HepG2 (cell line): ENCODE results near the gene CXorf38. TPM values are rescaled to one million over a fixed set of nuclear protein-coding genes. Genes with fewer than 3 reads are reported as not detected.

Experiments
- ARNT ChIP-seq: fragments of 450-650 bp; IDR thresholded peaks from 2 replicates; pipeline ENCODE4 v1.6.1; 2017
- CREM ChIP-seq, 2 experiments: sonication (generic) in 1 of 2; formaldehyde crosslinking in 1 of 2; IDR thresholded peaks; 2 replicates each; pipeline versions ENCODE4 v1.4.0 to v1.6.1; 2016 to 2020; ENCODE audit warnings: antibody characterized with exemption in 1 of 2, mild to moderate bottlenecking in 1 of 2, missing genetic modification reagents in 1 of 2
- EZH2 ChIP-seq: conservative IDR thresholded peaks from 2 replicates; pipeline ENCODE4 v1.6.1; 2012; ENCODE audit warnings: mild to moderate bottlenecking, low read depth, low read length, moderate library complexity
- RBFOX2 ChIP-seq: fragments of 200-400 bp; formaldehyde crosslinking; IDR thresholded peaks from 2 replicates; pipeline ENCODE4 v1.6.1; 2017; ENCODE audit warnings: low read depth, mild to moderate bottlenecking, low read length
- SALL1 ChIP-seq: sonication (generic); formaldehyde crosslinking; IDR thresholded peaks from 2 replicates; pipeline ENCODE4 v1.8.0; 2022; ENCODE audit warnings: mild to moderate bottlenecking, missing genetic modification reagents
- SMAD3 ChIP-seq: sonication (generic); formaldehyde crosslinking; IDR thresholded peaks from 2 replicates; pipeline ENCODE4 v1.4.0; 2020; ENCODE audit warnings: missing genetic modification reagents
- ZFX ChIP-seq: sonication (generic); formaldehyde crosslinking; IDR thresholded peaks from 2 replicates; pipeline ENCODE4 v1.4.0; 2020; ENCODE audit warnings: mild to moderate bottlenecking, low read depth, missing genetic modification reagents, moderate library complexity
- ZNF563 ChIP-seq: sonication (generic); formaldehyde crosslinking; IDR thresholded peaks from 2 replicates; pipeline ENCODE4 v1.8.0; 2022; ENCODE audit warnings: mild to moderate bottlenecking, moderate library complexity, missing genetic modification reagents
- polyA plus RNA-seq, 8 experiments: library from polyadenylated mRNA; depleted of rRNA in 3 of 8; stranded (reverse) in 7 of 8; unstranded in 1 of 8; fragments of >200 nt; fragmentation: Illumina TruSeq in 4 of 8; extraction: Trizol in 4 of 8; gene quantifications; 2 replicates each; pipeline versions ENCODE4 v1.2.1 to v1.2.3, GENCODE V29; 2011 to 2016; ENCODE audit warnings: low read depth in 4 of 8, missing spikeins in 1 of 8, mixed read lengths in 1 of 8; ENCODE audit not compliant: insufficient read depth in 1 of 8
- total RNA-seq, 5 experiments: library from RNA; depleted of rRNA; stranded (reverse); fragments of >200 nt; fragmentation: Illumina TruSeq; extraction: Trizol; gene quantifications; 2 replicates each; pipeline ENCODE4 v1.2.3, GENCODE V29; 2016; ENCODE audit warnings: low read depth in 1 of 5
- TF ChIP-seq, protein P1 (sequence below): sonication (generic); formaldehyde crosslinking; IDR thresholded peaks from 2 replicates; pipeline ENCODE4 v1.5.1; 2020; ENCODE audit warnings: missing genetic modification reagents, mild to moderate bottlenecking, borderline replicate concordance
- TF ChIP-seq, protein P2 (sequence below): sonication (generic); formaldehyde crosslinking; IDR thresholded peaks from 2 replicates; pipeline ENCODE4 v1.5.1; 2020; ENCODE audit warnings: mild to moderate bottlenecking, missing genetic modification reagents, moderate library complexity
- TF ChIP-seq, protein P3 (sequence below): sonication (generic); formaldehyde crosslinking; IDR thresholded peaks from 2 replicates; pipeline ENCODE4 v1.4.0; 2020; ENCODE audit warnings: missing genetic modification reagents
- TF ChIP-seq, protein P4 (sequence below): sonication (generic); formaldehyde crosslinking; IDR thresholded peaks from 2 replicates; pipeline ENCODE4 v1.4.0; 2020; ENCODE audit warnings: missing genetic modification reagents
- TF ChIP-seq, protein P5 (sequence below): sonication (generic); formaldehyde crosslinking; IDR thresholded peaks from 2 replicates; pipeline ENCODE4 v1.4.0; 2020; ENCODE audit warnings: mild to moderate bottlenecking, missing genetic modification reagents

Gene CXorf38
- total and polyA plus RNA-seq, 2 of the 13 experiments (the other 11 are each of a cell fraction or from before 2014, with no cell fraction given) = 4.6 to 6.7 TPM

DNA sequence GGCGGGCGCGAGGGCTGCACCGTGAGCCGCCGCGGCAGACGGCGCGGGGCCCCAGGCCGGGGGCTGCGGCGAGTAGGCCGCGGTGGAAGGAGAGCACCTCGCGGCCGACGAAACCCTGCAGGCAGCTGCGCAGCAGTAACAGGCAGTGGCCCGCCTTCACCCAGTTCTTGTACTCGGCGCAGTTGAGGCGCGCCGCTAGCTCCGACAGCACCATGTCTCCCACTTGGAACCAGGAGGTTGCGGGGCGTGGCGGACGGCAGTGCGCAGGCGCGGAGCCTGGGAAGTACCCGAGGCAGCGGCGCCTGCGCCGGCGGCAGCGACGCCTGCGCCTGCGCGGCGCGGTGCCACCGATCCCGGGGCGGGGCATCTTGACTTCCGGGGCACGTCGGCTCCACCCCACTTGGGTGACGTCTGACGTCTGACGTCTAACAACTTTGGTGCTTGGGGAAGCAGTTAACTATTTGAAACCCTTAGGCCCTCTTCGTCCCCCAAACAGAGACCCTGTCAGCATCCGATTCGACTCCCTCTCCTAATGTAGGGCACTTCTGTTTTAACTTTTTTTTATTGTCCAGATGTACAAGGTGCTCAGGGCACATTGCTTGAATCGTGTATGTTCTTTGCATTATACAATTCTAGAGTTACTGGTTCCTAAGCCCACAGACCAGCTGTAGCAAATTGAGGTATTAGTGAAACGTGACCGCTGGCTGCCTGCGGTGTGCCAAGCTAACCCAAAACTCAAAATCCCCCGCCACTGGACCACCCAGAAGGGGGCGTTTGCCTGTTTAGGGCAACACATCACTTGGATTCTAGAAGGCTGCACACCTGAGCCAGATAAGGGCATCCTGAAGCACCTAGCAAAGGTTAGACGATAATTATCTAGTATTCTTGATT, at the start of gene CXorf38 (continued):
- TF ChIP-seq, protein P1, sequence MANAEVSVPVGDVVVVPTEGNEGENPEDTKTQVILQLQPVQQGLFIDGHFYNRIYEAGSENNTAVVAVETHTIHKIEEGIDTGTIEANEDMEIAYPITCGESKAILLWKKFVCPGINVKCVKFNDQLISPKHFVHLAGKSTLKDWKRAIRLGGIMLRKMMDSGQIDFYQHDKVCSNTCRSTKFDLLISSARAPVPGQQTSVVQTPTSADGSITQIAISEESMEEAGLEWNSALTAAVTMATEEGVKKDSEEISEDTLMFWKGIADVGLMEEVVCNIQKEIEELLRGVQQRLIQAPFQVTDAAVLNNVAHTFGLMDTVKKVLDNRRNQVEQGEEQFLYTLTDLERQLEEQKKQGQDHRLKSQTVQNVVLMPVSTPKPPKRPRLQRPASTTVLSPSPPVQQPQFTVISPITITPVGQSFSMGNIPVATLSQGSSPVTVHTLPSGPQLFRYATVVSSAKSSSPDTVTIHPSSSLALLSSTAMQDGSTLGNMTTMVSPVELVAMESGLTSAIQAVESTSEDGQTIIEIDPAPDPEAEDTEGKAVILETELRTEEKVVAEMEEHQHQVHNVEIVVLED = peak; percentile 92
- TF ChIP-seq, protein P2, sequence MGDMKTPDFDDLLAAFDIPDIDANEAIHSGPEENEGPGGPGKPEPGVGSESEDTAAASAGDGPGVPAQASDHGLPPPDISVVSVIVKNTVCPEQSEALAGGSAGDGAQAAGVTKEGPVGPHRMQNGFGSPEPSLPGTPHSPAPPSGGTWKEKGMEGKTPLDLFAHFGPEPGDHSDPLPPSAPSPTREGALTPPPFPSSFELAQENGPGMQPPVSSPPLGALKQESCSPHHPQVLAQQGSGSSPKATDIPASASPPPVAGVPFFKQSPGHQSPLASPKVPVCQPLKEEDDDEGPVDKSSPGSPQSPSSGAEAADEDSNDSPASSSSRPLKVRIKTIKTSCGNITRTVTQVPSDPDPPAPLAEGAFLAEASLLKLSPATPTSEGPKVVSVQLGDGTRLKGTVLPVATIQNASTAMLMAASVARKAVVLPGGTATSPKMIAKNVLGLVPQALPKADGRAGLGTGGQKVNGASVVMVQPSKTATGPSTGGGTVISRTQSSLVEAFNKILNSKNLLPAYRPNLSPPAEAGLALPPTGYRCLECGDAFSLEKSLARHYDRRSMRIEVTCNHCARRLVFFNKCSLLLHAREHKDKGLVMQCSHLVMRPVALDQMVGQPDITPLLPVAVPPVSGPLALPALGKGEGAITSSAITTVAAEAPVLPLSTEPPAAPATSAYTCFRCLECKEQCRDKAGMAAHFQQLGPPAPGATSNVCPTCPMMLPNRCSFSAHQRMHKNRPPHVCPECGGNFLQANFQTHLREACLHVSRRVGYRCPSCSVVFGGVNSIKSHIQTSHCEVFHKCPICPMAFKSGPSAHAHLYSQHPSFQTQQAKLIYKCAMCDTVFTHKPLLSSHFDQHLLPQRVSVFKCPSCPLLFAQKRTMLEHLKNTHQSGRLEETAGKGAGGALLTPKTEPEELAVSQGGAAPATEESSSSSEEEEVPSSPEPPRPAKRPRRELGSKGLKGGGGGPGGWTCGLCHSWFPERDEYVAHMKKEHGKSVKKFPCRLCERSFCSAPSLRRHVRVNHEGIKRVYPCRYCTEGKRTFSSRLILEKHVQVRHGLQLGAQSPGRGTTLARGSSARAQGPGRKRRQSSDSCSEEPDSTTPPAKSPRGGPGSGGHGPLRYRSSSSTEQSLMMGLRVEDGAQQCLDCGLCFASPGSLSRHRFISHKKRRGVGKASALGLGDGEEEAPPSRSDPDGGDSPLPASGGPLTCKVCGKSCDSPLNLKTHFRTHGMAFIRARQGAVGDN (CRISPR knock-in tag) = peak; percentile 66
- TF ChIP-seq, protein P3, sequence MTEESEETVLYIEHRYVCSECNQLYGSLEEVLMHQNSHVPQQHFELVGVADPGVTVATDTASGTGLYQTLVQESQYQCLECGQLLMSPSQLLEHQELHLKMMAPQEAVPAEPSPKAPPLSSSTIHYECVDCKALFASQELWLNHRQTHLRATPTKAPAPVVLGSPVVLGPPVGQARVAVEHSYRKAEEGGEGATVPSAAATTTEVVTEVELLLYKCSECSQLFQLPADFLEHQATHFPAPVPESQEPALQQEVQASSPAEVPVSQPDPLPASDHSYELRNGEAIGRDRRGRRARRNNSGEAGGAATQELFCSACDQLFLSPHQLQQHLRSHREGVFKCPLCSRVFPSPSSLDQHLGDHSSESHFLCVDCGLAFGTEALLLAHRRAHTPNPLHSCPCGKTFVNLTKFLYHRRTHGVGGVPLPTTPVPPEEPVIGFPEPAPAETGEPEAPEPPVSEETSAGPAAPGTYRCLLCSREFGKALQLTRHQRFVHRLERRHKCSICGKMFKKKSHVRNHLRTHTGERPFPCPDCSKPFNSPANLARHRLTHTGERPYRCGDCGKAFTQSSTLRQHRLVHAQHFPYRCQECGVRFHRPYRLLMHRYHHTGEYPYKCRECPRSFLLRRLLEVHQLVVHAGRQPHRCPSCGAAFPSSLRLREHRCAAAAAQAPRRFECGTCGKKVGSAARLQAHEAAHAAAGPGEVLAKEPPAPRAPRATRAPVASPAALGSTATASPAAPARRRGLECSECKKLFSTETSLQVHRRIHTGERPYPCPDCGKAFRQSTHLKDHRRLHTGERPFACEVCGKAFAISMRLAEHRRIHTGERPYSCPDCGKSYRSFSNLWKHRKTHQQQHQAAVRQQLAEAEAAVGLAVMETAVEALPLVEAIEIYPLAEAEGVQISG (CRISPR knock-in tag) = peak; percentile 37; the same call in 1 of the 2 replicates
- TF ChIP-seq, protein P4, sequence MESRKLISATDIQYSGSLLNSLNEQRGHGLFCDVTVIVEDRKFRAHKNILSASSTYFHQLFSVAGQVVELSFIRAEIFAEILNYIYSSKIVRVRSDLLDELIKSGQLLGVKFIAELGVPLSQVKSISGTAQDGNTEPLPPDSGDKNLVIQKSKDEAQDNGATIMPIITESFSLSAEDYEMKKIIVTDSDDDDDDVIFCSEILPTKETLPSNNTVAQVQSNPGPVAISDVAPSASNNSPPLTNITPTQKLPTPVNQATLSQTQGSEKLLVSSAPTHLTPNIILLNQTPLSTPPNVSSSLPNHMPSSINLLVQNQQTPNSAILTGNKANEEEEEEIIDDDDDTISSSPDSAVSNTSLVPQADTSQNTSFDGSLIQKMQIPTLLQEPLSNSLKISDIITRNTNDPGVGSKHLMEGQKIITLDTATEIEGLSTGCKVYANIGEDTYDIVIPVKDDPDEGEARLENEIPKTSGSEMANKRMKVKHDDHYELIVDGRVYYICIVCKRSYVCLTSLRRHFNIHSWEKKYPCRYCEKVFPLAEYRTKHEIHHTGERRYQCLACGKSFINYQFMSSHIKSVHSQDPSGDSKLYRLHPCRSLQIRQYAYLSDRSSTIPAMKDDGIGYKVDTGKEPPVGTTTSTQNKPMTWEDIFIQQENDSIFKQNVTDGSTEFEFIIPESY (CRISPR knock-in tag) = peak; percentile 66; the same call in 1 of the 2 replicates
- no peak for TF ChIP-seq SMAD3 (CRISPR knock-in tag)
- TF ChIP-seq, protein P5, sequence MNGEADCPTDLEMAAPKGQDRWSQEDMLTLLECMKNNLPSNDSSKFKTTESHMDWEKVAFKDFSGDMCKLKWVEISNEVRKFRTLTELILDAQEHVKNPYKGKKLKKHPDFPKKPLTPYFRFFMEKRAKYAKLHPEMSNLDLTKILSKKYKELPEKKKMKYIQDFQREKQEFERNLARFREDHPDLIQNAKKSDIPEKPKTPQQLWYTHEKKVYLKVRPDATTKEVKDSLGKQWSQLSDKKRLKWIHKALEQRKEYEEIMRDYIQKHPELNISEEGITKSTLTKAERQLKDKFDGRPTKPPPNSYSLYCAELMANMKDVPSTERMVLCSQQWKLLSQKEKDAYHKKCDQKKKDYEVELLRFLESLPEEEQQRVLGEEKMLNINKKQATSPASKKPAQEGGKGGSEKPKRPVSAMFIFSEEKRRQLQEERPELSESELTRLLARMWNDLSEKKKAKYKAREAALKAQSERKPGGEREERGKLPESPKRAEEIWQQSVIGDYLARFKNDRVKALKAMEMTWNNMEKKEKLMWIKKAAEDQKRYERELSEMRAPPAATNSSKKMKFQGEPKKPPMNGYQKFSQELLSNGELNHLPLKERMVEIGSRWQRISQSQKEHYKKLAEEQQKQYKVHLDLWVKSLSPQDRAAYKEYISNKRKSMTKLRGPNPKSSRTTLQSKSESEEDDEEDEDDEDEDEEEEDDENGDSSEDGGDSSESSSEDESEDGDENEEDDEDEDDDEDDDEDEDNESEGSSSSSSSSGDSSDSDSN (CRISPR knock-in tag) = peak; percentile 40; the same call in 1 of the 2 replicates
- TF ChIP-seq ZNF563 = 0 out of 2 replicates have a peak, but pooled peaks have one; percentile 32
- TF ChIP-seq SALL1 (CRISPR knock-in tag) = peak; percentile 34; the same call in 1 of the 2 replicates
- no peak for TF ChIP-seq EZH2
- TF ChIP-seq ZFX (CRISPR knock-in tag) = peak; percentile 84
- peak; percentile 32 for TF ChIP-seq CREM (IDR thresholded peaks at IDR 0.05)
- TF ChIP-seq CREM (CRISPR knock-in tag; IDR thresholded peaks at IDR 0.05) = no peak
- TF ChIP-seq ARNT = no peak
- TF ChIP-seq RBFOX2 = peak; percentile 80
